ENCODE measurements around the gene REXO1.
"Not testable (repeated sequence)": the region's sequence is repeated elsewhere in the genome, so short reads cannot be mapped to it uniquely, and the experiment has no call there.

REXO1 gene

GRCh38 chr19:1813192-1814182 lies 34.8 kb downstream of the REXO1 start:
- FAIRE-seq, result no peak

GRCh38 chr19:1812426-1813191 lies 35.7 kb downstream of the REXO1 start:
- FAIRE-seq, result no peak

DNA sequence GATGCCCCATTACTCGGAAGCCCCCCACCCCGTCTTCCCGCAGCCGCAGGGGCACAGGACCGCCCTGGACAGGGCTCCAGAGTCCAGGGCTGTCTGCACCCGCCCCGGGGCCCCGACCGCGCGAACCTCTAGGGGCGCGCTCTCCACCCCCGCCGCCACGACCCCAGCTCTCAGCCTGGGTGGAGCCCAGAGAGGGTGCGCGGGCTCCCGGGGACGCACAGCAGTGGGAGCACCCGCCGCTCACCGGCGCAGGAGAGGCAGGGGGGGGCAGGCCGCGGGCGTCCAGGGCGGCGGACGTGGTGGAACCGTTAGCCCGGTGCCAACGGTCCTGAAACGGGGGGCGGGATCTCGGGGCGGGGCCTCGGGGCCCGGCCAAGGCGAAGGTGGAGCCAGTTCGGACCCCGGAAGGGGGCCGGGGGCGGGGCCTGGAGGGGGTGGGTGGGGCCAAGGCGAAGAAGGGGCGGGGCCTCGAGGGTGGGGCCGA lies 36.3 kb downstream of the REXO1 start, which contains the start of gene ATP8B3:
ATP8B3 (minus strand) TSS at position 335 of the 484 bp plus-strand sequence. CDS start 540 bp downstream, outside the sequence.
- FAIRE-seq, result no peak

DNA sequence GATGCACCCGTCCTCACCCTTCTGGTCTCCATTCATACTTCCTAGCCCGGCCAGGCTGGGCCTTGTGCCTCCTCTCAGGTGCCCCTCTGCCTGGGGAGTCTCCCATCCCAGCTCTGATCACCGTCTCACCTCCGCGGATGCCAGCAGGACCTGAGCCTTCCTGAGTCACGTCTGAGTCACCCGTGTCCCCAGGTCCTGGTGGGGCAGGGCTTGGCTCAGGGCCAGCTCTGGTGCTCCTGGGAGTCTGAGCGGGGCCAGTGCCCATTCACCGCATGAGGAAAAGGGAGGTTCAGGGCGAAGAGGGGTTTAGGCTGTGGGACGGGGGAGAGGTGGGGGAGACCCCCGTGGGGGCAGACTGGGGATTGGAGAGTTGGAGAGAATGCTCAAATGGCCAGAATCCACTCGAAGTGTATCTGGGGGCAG lies 36.8 kb downstream of the REXO1 start:
- FAIRE-seq, result no peak

GRCh38 chr19:1810439-1811160 lies 37.7 kb downstream of the REXO1 start:
- no peak for FAIRE-seq

DNA sequence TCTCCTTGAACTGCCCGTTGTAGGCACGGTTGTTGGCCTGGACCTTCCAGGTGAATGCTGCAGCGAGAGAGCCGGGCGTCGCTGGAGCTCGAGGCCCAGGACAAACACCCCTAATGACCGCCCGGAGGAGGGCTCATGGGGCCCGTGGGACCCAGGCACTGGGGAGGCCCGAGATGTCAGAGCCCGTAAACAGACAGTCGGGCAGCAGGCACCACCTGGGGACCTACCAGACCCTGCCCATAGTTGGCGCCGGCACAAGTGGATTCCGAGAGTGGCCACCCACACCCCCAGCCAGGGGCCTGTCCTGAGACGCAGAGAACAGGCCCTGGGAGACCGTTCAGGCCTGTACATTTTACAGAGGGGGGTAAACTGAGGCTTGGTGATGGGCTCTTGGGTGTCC lies 38.6 kb downstream of the REXO1 start:
- FAIRE-seq, result no peak

GRCh38 chr19:1808395-1808731 lies 39.9 kb downstream of the REXO1 start:
- FAIRE-seq, result no peak

DNA sequence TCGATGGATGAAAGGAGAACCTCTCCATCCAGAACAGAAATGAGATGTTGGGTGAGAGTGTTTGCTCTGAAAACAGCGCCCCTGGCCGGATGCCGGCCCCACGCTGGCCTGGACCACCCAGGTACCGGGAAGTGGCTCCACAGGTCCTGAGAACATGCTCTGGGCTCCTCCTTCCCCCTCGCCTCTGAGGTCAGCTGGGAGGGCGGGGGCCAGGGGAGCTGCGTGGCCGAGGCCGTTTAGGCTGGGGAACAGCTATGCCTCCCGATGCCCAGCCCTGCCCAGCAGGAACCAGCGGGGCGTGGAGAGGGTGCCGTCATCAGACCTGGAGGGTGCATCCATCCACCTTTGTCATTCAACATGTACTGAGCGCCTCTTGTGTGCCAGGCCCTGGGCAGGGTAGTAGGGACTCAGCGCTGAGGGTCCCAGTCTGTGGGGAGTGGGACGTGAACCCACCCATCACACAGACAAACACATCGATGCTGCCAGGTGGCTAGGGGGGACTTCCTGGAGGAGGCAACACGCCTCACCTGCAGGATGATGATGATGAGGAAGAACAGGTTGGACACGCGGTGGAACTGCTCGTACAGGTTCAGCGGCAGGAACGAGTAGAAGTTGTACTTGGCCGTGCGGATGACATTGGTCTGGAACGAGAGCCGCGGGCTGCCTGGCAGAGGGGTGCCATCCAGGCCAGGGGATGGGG lies 40.4 kb downstream of the REXO1 start:
- no peak for FAIRE-seq

DNA sequence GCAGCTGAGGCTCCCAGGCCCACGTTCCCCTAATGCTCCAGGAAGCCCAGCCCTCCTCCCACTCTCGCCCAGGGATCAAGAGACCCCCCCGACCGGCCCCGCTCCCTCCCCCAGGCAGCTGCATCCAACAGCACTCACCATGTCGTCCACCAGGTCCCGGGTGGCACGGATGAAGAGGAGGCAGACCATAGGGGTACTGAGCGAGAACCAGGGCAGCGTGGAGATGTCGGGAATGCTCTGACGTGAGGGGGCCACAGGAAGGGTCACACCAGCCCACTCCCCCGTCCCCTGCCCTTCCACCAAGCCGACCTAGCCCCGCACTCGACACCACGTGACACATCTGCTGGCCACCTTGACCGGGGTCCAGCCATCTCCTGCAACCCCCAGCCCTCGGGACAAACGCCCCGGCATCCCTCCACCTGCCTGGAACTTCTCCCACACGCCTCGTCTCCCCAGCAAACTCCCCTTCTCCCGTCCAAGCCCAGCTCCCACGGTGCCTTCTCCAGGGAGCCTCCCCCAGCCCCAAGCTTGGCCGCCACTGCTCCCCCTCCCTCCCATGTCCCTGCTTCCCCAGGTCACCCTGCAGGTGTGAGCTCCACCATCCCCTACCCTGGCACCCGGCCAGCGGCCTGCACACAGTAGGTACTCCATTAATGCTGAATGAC lies 41.1 kb downstream of the REXO1 start:
- no peak for FAIRE-seq

- no peak for FAIRE-seq
Observed at GRCh38 chr19:1806184-1807029, 41.9 kb downstream of the REXO1 start.

GRCh38 chr19:1805401-1806183 lies 42.7 kb downstream of the REXO1 start:
- FAIRE-seq, result no peak

GRCh38 chr19:1804858-1805257 lies 43.4 kb downstream of the REXO1 start:
- FAIRE-seq, result no peak

DNA sequence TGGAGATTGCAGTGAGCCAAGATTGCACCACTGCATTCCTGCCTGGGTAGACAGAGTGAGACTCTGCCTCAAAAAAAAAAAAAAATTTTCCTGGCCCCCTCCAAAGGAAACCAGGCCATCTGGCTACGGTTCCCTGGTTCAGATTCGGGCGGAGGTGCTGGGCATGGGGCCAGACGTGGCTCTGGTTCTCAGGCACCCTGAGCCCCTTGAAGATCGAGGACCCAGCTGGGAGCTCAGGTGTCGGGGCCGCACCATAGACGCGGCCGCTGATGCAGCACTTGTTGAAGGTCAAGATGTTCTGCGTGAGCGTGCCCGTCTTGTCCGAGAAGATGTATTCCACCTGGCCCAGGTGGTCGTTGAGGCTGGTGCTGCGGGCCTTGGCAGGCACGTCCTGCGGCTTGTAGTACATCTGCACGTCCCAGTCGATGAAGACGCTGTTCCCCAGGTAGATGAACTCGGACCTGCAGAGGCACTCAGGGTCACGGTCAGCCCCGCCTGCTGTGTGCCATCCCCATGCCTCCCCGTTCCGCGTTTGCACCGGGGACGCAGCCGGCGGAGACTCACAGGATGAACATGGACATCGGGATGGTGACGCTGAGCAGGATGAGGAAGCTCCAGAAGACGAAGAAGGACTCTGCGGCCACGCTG lies 48.5 kb downstream of the REXO1 start:
- no peak for FAIRE-seq

GRCh38 chr19:1797313-1797712 lies 51.0 kb downstream of the REXO1 start:
- FAIRE-seq, result not testable (repeated sequence)

DNA sequence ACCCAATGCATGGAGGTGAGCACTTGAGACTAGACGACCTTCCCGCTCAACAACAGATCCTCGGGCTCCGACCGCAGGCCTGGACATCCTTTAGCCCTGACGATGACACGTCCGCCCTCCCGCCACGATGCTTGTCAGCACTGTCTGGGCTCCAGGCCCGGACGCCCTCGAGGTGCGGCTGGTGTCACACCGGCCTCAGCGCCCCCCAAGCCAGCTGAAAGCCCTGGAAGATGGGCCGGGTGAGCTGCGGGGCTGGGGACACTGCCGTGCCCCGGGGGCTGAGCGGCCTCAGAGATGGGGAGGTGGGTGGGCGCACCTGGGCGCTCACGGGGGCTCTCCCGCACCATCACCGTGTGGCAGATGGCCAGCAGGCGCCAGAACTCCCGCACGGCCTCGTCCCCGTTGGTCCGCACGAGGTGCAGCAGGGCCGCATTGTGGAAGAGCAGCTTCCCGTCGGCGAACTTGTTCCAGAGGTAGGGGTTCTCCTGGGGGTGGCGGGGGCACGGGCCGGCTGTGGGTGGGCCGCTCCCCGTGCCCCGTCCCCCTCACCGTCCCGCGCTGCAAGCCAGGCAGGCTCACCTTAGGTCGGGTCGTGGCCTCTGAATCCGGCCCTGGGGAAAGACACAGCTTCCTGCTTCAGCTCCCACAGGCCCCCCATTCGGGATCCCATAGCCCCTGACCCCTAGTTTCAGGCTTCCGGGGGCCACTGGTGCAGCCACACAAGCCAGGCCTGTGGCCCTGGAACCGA lies 51.7 kb downstream of the REXO1 start:
- FAIRE-seq, result no peak

DNA sequence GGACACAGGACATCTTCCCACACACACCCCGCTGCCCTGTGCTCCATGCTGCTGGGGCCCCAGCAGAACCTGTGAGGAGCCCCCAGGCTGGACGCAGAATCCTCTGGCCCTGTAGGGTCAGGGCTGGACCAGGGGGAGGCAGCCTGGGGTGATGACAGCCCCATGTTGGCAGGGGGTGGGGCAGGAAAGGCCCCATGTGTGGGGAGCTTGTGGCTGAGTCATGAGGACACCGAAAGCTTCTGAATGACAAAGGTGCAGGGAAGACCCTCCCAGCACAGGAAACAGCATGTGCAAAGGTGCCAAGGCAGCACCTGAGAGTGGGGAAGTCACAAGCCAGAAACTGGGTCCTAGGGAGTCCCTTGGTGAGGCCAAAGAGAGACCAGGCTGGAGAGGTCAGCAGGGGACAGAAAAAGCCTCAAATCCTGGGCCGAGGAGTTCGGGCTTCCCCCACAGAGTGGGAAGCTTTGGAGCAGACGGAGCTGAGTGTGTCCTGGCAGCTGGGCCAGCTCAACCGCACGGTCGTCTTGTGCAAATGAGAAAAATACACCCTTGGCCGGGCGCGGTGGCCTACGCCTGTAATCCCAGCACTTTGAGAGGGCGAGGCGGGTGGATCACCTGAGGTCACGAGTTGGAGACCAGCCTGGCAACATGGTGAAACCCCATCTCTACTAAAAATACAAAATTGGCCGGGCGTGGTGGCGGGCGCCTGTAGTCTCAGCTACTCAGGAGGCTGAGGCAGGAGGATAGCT lies 53.7 kb downstream of the REXO1 start:
- FAIRE-seq, result no peak

DNA sequence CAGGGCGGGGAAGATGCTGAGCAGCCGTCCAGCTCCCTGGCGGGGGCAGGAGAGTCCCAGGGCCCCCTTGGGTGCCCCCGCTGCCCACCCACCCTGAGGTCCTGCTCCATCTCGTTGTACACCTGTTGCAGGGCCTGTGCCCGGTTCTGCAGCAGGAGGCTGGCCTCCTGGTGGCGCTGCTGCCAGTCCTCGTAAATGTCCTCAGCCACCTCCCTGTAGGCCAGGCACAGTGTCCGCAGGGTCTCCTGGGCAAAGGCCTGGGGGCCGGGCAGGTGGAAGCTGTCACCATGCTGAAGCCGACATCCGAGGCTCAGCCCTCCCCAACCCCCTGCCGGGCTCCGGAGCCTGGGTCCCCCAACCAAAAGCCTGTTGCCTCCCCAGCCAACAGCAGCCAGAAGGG lies 56.4 kb downstream of the REXO1 start:
- FAIRE-seq, result no peak

All from endometrium (tissue), 2 donors.